Esophagus squamous epithelium (tissue), 5 donors: Measurements from ENCODE around the gene SLC38A1. TPM values are rescaled to one million over a fixed set of nuclear protein-coding genes. Genes with fewer than 3 reads are reported as not detected.
"Not testable (repeated sequence)": the region's sequence is repeated elsewhere in the genome, so short reads cannot be mapped to it uniquely, and the experiment has no call there.

ENCODE experiments used
- DNase-seq: peaks from one replicate; lab custom pipeline; 2025; lab: John Stamatoyannopoulos, UW
- H3K27ac ChIP-seq, 4 donors: fragments of 200-600 bp; sonication (generic); one replicate each; pipeline ENCODE4 v1.5.1; 2016 to 2019; ENCODE audit warnings: mild to moderate bottlenecking in 1 of 4
- H3K27me3 ChIP-seq, 4 donors: fragments of 200-600 bp; sonication (generic); 1 replicate in 3 of 4; 2 replicates in 1 of 4; pipeline versions ENCODE4 v1.5.1 to v1.6.0; 2017 to 2021; ENCODE audit warnings: antibody characterized with exemption in 1 of 4
- H3K36me3 ChIP-seq, 3 donors: fragments of 200-600 bp; sonication (generic); one replicate each; pipeline ENCODE4 v1.5.1; 2016 to 2019
- H3K4me1 ChIP-seq, 3 donors: fragments of 200-600 bp; sonication (generic); one replicate each; pipeline ENCODE4 v1.5.1; 2017 to 2019
- H3K4me3 ChIP-seq, 4 donors: fragments of 200-600 bp; sonication (generic); 1 replicate in 3 of 4; 2 replicates in 1 of 4; pipeline ENCODE4 v1.5.1; 2016 to 2019; ENCODE audit warnings: mild to moderate bottlenecking in 2 of 4, moderate library complexity in 1 of 4
- H3K9me3 ChIP-seq, 3 donors: fragments of 200-600 bp; sonication (generic); one replicate each; pipeline ENCODE4 v1.5.1; 2016 to 2019
- CTCF ChIP-seq, 6 experiments: fragments of 450-650 bp in 4 of 6; fragments of 200-600 bp in 2 of 6; sonication (generic) in 2 of 6; IDR thresholded peaks; one replicate each; pipeline ENCODE4 v1.5.1; 2016 to 2019; ENCODE audit warnings: antibody characterized with exemption in 6 of 6, mild to moderate bottlenecking in 4 of 6, moderate library complexity in 4 of 6
- POLR2A ChIP-seq, 4 donors: fragments of 450-650 bp; IDR thresholded peaks; one replicate each; pipeline ENCODE4 v1.6.1; 2017; ENCODE audit warnings: antibody characterized with exemption in 4 of 4, mild to moderate bottlenecking in 4 of 4, moderate library complexity in 3 of 4
- WGBS, 2 donors: methylation state at CpG; one replicate each; pipeline ENCODE4 v1.1.5; 2018; 5-methylcytosine and 5-hydroxymethylcytosine counted together
- intact Hi-C: fragments of 100-400 bp; cut with DNase I; formaldehyde crosslinking; loops from one replicate; pipeline ENCODE4 v1.15.0; 2022
- total RNA-seq, 4 donors: library from RNA; depleted of rRNA; stranded (reverse); fragments of >200 nt; gene quantifications; one replicate each; pipeline ENCODE4 v1.1.0, GENCODE V29; 2016
- donor health status: DM: yes; HTN: yes; CAD: no.

The SLC38A1 gene
- total RNA-seq, 4 donors from 2014 or later = 23.3 to 88.7 (median 73.3) TPM

DNA sequence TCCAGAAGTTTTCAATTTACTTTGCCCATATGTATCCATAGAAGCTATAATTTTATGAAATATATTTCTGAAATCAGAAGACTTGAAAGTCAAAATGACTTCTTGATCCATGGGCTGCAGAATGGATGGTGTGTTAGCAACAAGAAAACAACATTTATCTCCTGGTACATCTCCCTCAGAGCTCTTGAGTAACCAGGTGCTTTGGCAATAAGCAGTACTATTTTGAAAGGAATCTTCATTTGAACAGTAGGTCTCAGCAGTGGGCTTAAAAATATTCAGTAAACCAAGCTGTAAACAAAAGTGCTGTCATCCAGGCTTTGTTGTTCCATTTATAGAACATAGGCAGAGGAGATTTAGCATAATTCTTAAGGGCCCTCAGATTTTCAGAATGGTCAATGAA lies 100.4 kb downstream of the SLC38A1 start:
- TF ChIP-seq CTCF (IDR thresholded peaks at IDR 0.05) (no peak), POLR2A (IDR thresholded peaks at IDR 0.05) (no peak)

GRCh38 chr12:46167412-46167811 lies 101.4 kb downstream of the SLC38A1 start:
- H3K27ac ChIP-seq = no peak overlapping the region
- intact Hi-C loops = no loop called here
- H3K36me3 ChIP-seq = no peaks in the 10 kb centered on the region
- H3K4me3 ChIP-seq = no peak overlapping the region
- peaks cover 4 to 25% (median 9%) of the 10 kb centered on the region in 3 donors for H3K4me1 ChIP-seq
- H3K9me3 ChIP-seq = no peaks in the 10 kb centered on the region
- DNase-seq = no peak
- no peak for TF ChIP-seq CTCF (IDR thresholded peaks at IDR 0.05)
- TF ChIP-seq POLR2A (IDR thresholded peaks at IDR 0.05) = no peak
- 68 to 92% methylated on average over 2 of the region's 2 CpGs for WGBS, 2 donors
- no peaks in the 10 kb centered on the region for H3K27me3 ChIP-seq

More for the DNA sequence above, 100.4 kb downstream of the SLC38A1 start:
- intact Hi-C loops = no loop called here
- no peaks in the 10 kb centered on the region for H3K27me3 ChIP-seq
- H3K36me3 ChIP-seq = no peaks in the 10 kb centered on the region
- H3K27ac ChIP-seq = no peak overlapping the region
- H3K4me3 ChIP-seq = no peak overlapping the region
- no peak for DNase-seq
- no peaks in the 10 kb centered on the region for H3K9me3 ChIP-seq
- peaks cover 4 to 23% (median 9%) of the 10 kb centered on the region in 3 donors for H3K4me1 ChIP-seq

GRCh38 chr12:46165191-46165590 lies 103.7 kb downstream of the SLC38A1 start:
- H3K9me3 ChIP-seq = no peaks in the 10 kb centered on the region
- no peaks in the 10 kb centered on the region for H3K27me3 ChIP-seq
- no peaks in the 10 kb centered on the region for H3K36me3 ChIP-seq
- 34 to 57% methylated on average over 4 to 5 of the region's 5 CpGs for WGBS, 2 donors
- TF ChIP-seq CTCF (IDR thresholded peaks at IDR 0.05) (no peak), POLR2A (IDR thresholded peaks at IDR 0.05) (no peak)
- H3K27ac ChIP-seq = peak overlapping the region in 3 of 4 donors; percentile 54 to 71 (median 61)
- no peak overlapping the region for H3K4me3 ChIP-seq
- H3K4me1 ChIP-seq = peaks cover 4 to 47% (median 17%) of the 10 kb centered on the region in 3 donors
- intact Hi-C loops = no loop called here
- DNase-seq = no peak

GRCh38 chr12:46164186-46164761 lies 104.6 kb downstream of the SLC38A1 start:
- WGBS, 2 donors = 36 to 63% methylated on average over 3 of the region's 3 CpGs
- no peak for DNase-seq
- intact Hi-C loops = no loop called here
- H3K4me3 ChIP-seq = no peak overlapping the region
- H3K27ac ChIP-seq = peak overlapping the region; percentile 36 to 71 (median 59)
- no peak for TF ChIP-seq CTCF (IDR thresholded peaks at IDR 0.05)
- TF ChIP-seq POLR2A (IDR thresholded peaks at IDR 0.05) = no peak
- no peaks in the 10 kb centered on the region for H3K9me3 ChIP-seq
- H3K36me3 ChIP-seq = no peaks in the 10 kb centered on the region
- H3K27me3 ChIP-seq = no peaks in the 10 kb centered on the region
- peaks cover 4 to 56% (median 18%) of the 10 kb centered on the region in 3 donors for H3K4me1 ChIP-seq

DNA sequence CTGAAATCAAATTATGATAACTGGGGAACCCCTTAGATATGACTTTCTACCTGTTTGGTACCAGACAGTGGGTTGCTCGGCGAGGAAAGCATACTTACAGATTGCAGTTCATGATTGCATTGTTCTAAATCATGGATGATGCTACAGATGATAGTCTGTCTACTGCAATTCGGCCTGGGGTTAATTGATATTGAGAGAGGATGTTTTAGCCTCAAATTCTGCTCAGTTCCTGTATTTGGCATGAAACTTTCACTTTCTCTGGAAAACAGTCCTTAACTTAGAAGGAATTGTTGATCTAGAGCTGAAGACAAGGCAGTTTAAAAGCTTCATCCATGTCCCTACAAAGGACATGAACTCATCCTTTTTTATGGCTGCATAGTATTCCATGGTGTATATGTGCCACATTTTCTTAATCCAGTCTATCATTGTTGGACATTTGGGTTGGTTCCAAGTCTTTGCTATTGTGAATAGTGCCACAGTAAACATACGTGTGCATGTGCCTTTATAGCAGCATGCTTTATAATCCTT lies 106.2 kb downstream of the SLC38A1 start:
- 86 to 95% methylated on average over 3 of the region's 4 CpGs for WGBS, 2 donors
- intact Hi-C loops = not testable (repeated sequence)

More for the DNA sequence above, 106.2 kb downstream of the SLC38A1 start:
- peaks cover 4 to 73% (median 29%) of the 10 kb centered on the region in 3 donors for H3K4me1 ChIP-seq
- not testable (repeated sequence) for H3K4me3 ChIP-seq, H3K9me3 ChIP-seq, H3K27me3 ChIP-seq, H3K36me3 ChIP-seq, H3K27ac ChIP-seq, DNase-seq
